Parathyroid adenoma (tissue), 2 donors: ENCODE results near the gene PALS2.
A peak's percentile ranks its signal among the peaks of the same experiment; 100 is the strongest.

Experiments
- H2AFZ ChIP-seq: fragments of 300-600 bp; sonication (generic); one replicate; pipeline ENCODE4 v1.7.0; 2017; ENCODE audit warnings: antibody characterized with exemption, mild to moderate bottlenecking
- H3K27ac ChIP-seq: fragments of 300-600 bp; sonication (generic); one replicate; pipeline ENCODE4 v1.7.0; 2017
- H3K27me3 ChIP-seq: fragments of 300-600 bp; sonication (generic); one replicate; pipeline ENCODE4 v1.7.0; 2017; ENCODE audit warnings: low read length; ENCODE audit not compliant: control insufficient read depth, insufficient read depth
- H3K36me3 ChIP-seq: fragments of 300-600 bp; sonication (generic); one replicate; pipeline ENCODE4 v1.7.0; 2017; ENCODE audit warnings: low read length; ENCODE audit not compliant: control insufficient read depth, insufficient read depth
- H3K4me1 ChIP-seq: fragments of 300-600 bp; sonication (generic); one replicate; pipeline ENCODE4 v1.7.0; 2017; ENCODE audit warnings: control low read depth
- H3K4me2 ChIP-seq: fragments of 300-600 bp; sonication (generic); one replicate; pipeline ENCODE4 v1.7.0; 2017; ENCODE audit warnings: low read length
- H3K4me3 ChIP-seq: fragments of 300-600 bp; sonication (generic); one replicate; pipeline ENCODE4 v1.7.0; 2017; ENCODE audit warnings: low read depth, low read length
- H3K79me2 ChIP-seq: fragments of 300-600 bp; sonication (generic); one replicate; pipeline ENCODE4 v1.7.0; 2017; ENCODE audit warnings: control low read depth
- H3K9ac ChIP-seq: fragments of 300-600 bp; sonication (generic); one replicate; pipeline ENCODE4 v1.7.0; 2017; ENCODE audit warnings: mild to moderate bottlenecking
- H3K9me3 ChIP-seq: fragments of 300-600 bp; sonication (generic); one replicate; pipeline ENCODE4 v1.7.0; 2017; ENCODE audit warnings: low read length; ENCODE audit not compliant: control insufficient read depth
- CTCF ChIP-seq: fragments of 300-600 bp; sonication (generic); IDR thresholded peaks from one replicate; pipeline ENCODE4 v1.7.0; 2017; ENCODE audit warnings: antibody characterized with exemption, mild to moderate bottlenecking
- donor health status: primary hyperparathyroidism.

The PALS2 gene

GRCh38 chr7:24572997-24573553 lies at the start of gene PALS2:
Gene PALS2 (plus strand): TSS chr7:24573452. CDS start chr7:24623668, 50,216 bp downstream.
- Histone ChIP-seq H3K4me3 (peak within 1 kb of the TSS; percentile 75), H2AFZ (peak within 1 kb of the TSS; percentile 99), H3K4me2 (peak within 1 kb of the TSS; percentile 77), H3K27ac (peak within 1 kb of the TSS; percentile 60), H3K79me2 (no peaks in the 10 kb centered on the region), H3K4me1 (no peaks in the 10 kb centered on the region), H3K9me3 (no peaks in the 10 kb centered on the region), H3K9ac (no peak within 1 kb of the TSS), H3K36me3 (no peaks in the 10 kb centered on the region), H3K27me3 (no peaks in the 10 kb centered on the region)
- no peak for TF ChIP-seq CTCF

GRCh38 chr7:24531255-24531654 lies 42.0 kb upstream of the PALS2 start:
- H3K4me3 ChIP-seq = no peak overlapping the region
- no peaks in the 10 kb centered on the region for H3K27me3 ChIP-seq
- no peaks in the 10 kb centered on the region for H3K79me2 ChIP-seq
- H3K9ac ChIP-seq = no peak overlapping the region
- no peak overlapping the region for H2AFZ ChIP-seq
- H3K4me1 ChIP-seq = no peaks in the 10 kb centered on the region
- no peaks in the 10 kb centered on the region for H3K36me3 ChIP-seq
- TF ChIP-seq CTCF = no peak
- no peak overlapping the region for H3K27ac ChIP-seq
- no peak overlapping the region for H3K4me2 ChIP-seq
- no peaks in the 10 kb centered on the region for H3K9me3 ChIP-seq

- no peak overlapping the region for H3K9ac ChIP-seq
- H3K4me3 ChIP-seq = no peak overlapping the region
- no peaks in the 10 kb centered on the region for H3K36me3 ChIP-seq
- H3K27me3 ChIP-seq = no peaks in the 10 kb centered on the region
- no peaks in the 10 kb centered on the region for H3K79me2 ChIP-seq
- H2AFZ ChIP-seq = no peak overlapping the region
- H3K4me2 ChIP-seq = no peak overlapping the region
- TF ChIP-seq CTCF = no peak
- no peak overlapping the region for H3K27ac ChIP-seq
- no peaks in the 10 kb centered on the region for H3K4me1 ChIP-seq
- H3K9me3 ChIP-seq = no peaks in the 10 kb centered on the region
Observed at GRCh38 chr7:24536682-24537081, 36.6 kb upstream of the PALS2 start.

- H3K79me2 ChIP-seq = no peaks in the 10 kb centered on the region
- no peaks in the 10 kb centered on the region for H3K4me1 ChIP-seq
- no peak for TF ChIP-seq CTCF
- H3K4me3 ChIP-seq = no peak overlapping the region
- no peak overlapping the region for H3K9ac ChIP-seq
- H3K36me3 ChIP-seq = no peaks in the 10 kb centered on the region
- no peak overlapping the region for H3K4me2 ChIP-seq
- H3K9me3 ChIP-seq = no peaks in the 10 kb centered on the region
- no peaks in the 10 kb centered on the region for H3K27me3 ChIP-seq
- no peak overlapping the region for H2AFZ ChIP-seq
- no peak overlapping the region for H3K27ac ChIP-seq
Observed at GRCh38 chr7:24540956-24541355, 32.3 kb upstream of the PALS2 start.

GRCh38 chr7:24545215-24545614 lies 28.0 kb upstream of the PALS2 start:
- H3K9ac ChIP-seq = no peak overlapping the region
- no peaks in the 10 kb centered on the region for H3K4me1 ChIP-seq
- H3K27ac ChIP-seq = no peak overlapping the region
- H3K9me3 ChIP-seq = no peaks in the 10 kb centered on the region
- H2AFZ ChIP-seq = no peak overlapping the region
- no peak overlapping the region for H3K4me2 ChIP-seq
- H3K36me3 ChIP-seq = no peaks in the 10 kb centered on the region
- H3K4me3 ChIP-seq = no peak overlapping the region
- H3K79me2 ChIP-seq = no peaks in the 10 kb centered on the region
- H3K27me3 ChIP-seq = no peaks in the 10 kb centered on the region
- TF ChIP-seq CTCF = no peak
